ENCODE measurements around the gene CAVIN1.
A peak's percentile ranks its signal among the peaks of the same experiment; 100 is the strongest.

- TF ChIP-seq CTCF (IDR thresholded peaks at IDR 0.05; ENCODE audit: extremely low read depth in 1 of 2, insufficient read depth in 1 of 2, low read depth in 1 of 2, low read length in 2 of 2) = no peak
- TF ChIP-seq POLR2A (IDR thresholded peaks at IDR 0.05; ENCODE audit: low read depth, low read length) = peak; percentile 84
- TF ChIP-seq EZH2 (IDR thresholded peaks at IDR 0.05; ENCODE audit: borderline replicate concordance, low read depth, low read length, severe bottlenecking) = no peak
- TF ChIP-seq MAX (IDR thresholded peaks at IDR 0.05; ENCODE audit: insufficient read depth, insufficient read length) = peak; percentile 94
- TF ChIP-seq POLR2AphosphoS5 (IDR thresholded peaks at IDR 0.05; ENCODE audit: insufficient read depth, low read depth, low read length) = peak; percentile 68
- peak; percentile 73 for TF ChIP-seq MYC (IDR thresholded peaks at IDR 0.05; ENCODE audit: low read depth, low read length)
- no peak for TF ChIP-seq FOS (IDR thresholded peaks at IDR 0.05; ENCODE audit: borderline replicate concordance, insufficient read depth, low read length)
- TF ChIP-seq GATA2 (IDR thresholded peaks at IDR 0.05; ENCODE audit: insufficient read depth, insufficient read length, low read depth, low read length) = no peak
- TF ChIP-seq JUN (IDR thresholded peaks at IDR 0.05; ENCODE audit: borderline replicate concordance, insufficient read depth, insufficient read length, low read depth) = peak; percentile 23
These were observed 34.5 kb downstream of the CAVIN1 start, which contains the start of gene STAT3 for GRCh38 chr17:42388381-42389134.

All from endothelial cell of umbilical vein (primary cell).